ENCODE measurements around the gene TMEM141.
"Not testable (repeated sequence)": the region's sequence is repeated elsewhere in the genome, so short reads cannot be mapped to it uniquely, and the experiment has no call there.

Gene TMEM141

DNA sequence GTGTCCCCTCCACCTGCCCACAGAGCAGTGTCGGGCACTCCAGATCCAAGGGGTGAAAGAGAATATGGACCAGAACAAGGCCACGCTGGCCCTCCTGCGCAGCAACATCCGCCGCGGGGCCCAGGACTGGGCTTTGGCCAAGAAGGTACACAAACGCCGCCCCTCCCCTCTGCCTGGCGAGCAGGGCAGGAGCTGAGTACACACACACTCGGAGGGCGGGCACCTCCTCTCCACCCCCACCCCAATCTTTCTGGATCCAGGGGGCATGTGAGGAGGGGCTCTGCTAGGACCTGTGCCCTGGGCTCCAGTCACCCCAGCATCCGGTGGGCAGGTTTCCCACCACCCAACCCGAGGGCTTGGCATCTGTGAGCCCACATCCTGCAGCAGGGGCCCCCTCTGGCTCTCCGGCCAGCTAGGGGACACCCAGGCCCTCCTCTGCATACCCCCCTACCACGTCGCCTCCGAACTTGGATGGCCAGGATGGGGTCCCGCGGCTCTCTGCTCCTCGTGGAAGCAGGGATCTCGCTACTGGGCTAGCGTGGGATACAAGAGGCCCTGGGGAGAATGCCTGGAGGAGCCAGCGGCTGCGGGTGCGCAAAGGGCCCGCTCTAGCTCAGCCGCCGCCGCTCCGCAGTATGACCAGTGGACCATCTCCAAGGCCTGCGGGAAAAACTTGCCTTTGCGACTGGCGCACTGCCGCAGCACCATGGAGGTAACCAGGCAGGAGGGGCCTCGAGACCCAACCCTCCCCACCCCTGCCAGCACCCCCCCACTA is 8.1 kb downstream of the TMEM141 start:
- Histone ChIP-seq H3K9me3 (ENCODE audit: low read length) (no peaks in the 10 kb centered on the region), H3K4me1 (ENCODE audit: insufficient read depth, low read length, severe bottlenecking) (peaks cover 33% of the 10 kb centered on the region), H3K9ac (ENCODE audit: low read length) (peak overlapping the region; percentile 23; the same call in 1 of the 2 replicates), H3K79me2 (ENCODE audit: insufficient read depth, low read length) (no peaks in the 10 kb centered on the region), H3K4me3 (ENCODE audit: low read depth, low read length, poor library complexity, severe bottlenecking) (peak overlapping the region; percentile 57), H4K20me1 (ENCODE audit: insufficient read depth, low read length) (no peaks in the 10 kb centered on the region), H3K27me3 (ENCODE audit: insufficient read depth, low read length) (peaks cover 8% of the 10 kb centered on the region; the same call in 1 of the 2 replicates), H2AFZ (ENCODE audit: low read length) (no peak overlapping the region), H3K36me3 (ENCODE audit: insufficient read depth, low read length) (no peaks in the 10 kb centered on the region; the same call in 1 of the 2 replicates), H3K27ac (ENCODE audit: low read depth, low read length, poor library complexity, severe bottlenecking) (no peak overlapping the region), H3K9me2 (ENCODE audit: low read depth, low read length) (no peaks in the 10 kb centered on the region), H3F3A (ENCODE audit: insufficient read depth, low read length) (no peaks in the 10 kb centered on the region), H3K4me2 (ENCODE audit: low read length) (peak overlapping the region; percentile 75)
- TF ChIP-seq, protein P1, sequence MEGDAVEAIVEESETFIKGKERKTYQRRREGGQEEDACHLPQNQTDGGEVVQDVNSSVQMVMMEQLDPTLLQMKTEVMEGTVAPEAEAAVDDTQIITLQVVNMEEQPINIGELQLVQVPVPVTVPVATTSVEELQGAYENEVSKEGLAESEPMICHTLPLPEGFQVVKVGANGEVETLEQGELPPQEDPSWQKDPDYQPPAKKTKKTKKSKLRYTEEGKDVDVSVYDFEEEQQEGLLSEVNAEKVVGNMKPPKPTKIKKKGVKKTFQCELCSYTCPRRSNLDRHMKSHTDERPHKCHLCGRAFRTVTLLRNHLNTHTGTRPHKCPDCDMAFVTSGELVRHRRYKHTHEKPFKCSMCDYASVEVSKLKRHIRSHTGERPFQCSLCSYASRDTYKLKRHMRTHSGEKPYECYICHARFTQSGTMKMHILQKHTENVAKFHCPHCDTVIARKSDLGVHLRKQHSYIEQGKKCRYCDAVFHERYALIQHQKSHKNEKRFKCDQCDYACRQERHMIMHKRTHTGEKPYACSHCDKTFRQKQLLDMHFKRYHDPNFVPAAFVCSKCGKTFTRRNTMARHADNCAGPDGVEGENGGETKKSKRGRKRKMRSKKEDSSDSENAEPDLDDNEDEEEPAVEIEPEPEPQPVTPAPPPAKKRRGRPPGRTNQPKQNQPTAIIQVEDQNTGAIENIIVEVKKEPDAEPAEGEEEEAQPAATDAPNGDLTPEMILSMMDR (IDR thresholded peaks at IDR 0.05; ENCODE audit: low read length), result no peak
- no peak for TF ChIP-seq EZH2 (IDR thresholded peaks at IDR 0.05; ENCODE audit: borderline replicate concordance, low read length)

DNA sequence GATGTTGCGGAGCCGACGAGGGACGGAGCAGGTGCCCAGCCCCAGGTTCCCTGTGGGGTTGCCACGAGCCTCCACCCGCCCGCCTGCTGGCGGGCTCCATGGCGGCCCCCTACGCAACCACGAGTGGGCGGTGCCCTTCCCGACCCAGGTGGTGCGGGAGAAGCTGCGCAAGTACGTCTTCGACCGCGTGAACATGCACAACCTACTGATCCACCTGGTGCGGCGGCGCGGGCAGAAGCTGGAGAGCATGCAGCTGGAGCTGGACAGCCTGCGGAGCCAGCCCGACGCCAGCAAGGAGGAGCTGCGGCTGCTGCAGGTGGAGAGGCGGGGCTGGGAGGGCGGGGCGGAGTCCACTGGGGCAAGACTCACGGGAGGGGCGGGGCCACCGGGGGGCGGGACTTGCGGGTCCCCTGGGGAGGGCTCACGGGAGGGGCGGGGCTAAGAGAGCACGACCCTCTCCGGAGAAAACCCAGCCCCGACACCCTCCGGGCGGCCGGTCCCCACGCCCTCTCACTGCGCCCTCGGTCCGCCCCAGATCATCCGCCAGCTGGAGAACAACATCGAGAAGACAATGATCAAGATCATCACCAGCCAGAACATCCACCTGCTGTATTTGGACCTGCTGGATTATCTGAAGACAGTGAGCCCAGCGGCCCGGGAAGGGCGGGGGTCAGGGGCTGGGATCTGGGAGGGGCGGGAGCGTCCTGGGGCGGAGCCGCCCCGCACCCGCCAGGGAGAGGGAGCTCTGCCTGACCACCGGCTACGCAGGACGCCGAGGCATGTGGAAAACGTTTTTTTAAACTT is 8.9 kb downstream of the TMEM141 start:
- Histone ChIP-seq H3K4me2 (ENCODE audit: low read length) (peak overlapping the region; percentile 75), H3K4me3 (ENCODE audit: low read depth, low read length, poor library complexity, severe bottlenecking) (peak overlapping the region; percentile 57), H3F3A (ENCODE audit: insufficient read depth, low read length) (no peaks in the 10 kb centered on the region), H3K27me3 (ENCODE audit: insufficient read depth, low read length) (peaks cover 8% of the 10 kb centered on the region; the same call in 1 of the 2 replicates), H3K9me3 (ENCODE audit: low read length) (no peaks in the 10 kb centered on the region), H3K79me2 (ENCODE audit: insufficient read depth, low read length) (no peaks in the 10 kb centered on the region), H3K36me3 (ENCODE audit: insufficient read depth, low read length) (no peaks in the 10 kb centered on the region), H3K9ac (ENCODE audit: low read length) (peak overlapping the region; percentile 23; the same call in 1 of the 2 replicates), H3K9me2 (ENCODE audit: low read depth, low read length) (no peaks in the 10 kb centered on the region), H3K4me1 (ENCODE audit: insufficient read depth, low read length, severe bottlenecking) (peaks cover 33% of the 10 kb centered on the region), H4K20me1 (ENCODE audit: insufficient read depth, low read length) (no peaks in the 10 kb centered on the region), H3K27ac (ENCODE audit: low read depth, low read length, poor library complexity, severe bottlenecking) (no peak overlapping the region), H2AFZ (ENCODE audit: low read length) (no peak overlapping the region)
- no peak for TF ChIP-seq EZH2 (IDR thresholded peaks at IDR 0.05; ENCODE audit: borderline replicate concordance, low read length)
- TF ChIP-seq, protein P1 (IDR thresholded peaks at IDR 0.05; ENCODE audit: low read length), result no peak

DNA sequence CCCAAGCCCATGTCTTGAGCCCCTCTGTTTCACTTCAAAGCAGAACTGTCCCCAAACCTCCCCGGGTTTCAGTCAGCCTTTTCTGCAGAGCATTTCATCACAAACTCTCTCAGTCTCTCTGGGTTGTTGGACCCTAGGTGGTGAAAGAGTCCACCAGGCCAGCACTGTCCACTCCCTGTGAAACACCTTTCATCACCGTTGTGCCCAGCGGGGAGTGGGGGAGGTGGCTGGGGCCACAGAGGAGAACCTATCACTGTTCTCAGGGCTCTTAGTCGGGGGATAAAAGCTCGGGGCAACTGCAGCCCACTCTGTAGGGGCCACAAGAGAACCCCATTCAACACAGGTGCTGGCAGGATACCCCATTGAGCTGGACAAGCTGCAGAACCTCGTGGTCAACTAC is 11.2 kb downstream of the TMEM141 start:
- peaks cover 14% of the 10 kb centered on the region for H3K36me3 ChIP-seq (ENCODE audit: insufficient read depth, low read length)
- H3K9ac ChIP-seq (ENCODE audit: low read length), result no peak overlapping the region
- TF ChIP-seq EZH2 (IDR thresholded peaks at IDR 0.05; ENCODE audit: borderline replicate concordance, low read length), result no peak
- TF ChIP-seq, protein P1 (IDR thresholded peaks at IDR 0.05; ENCODE audit: low read length), result no peak
- H3F3A ChIP-seq (ENCODE audit: insufficient read depth, low read length), result no peaks in the 10 kb centered on the region
- H3K79me2 ChIP-seq (ENCODE audit: insufficient read depth, low read length), result no peaks in the 10 kb centered on the region
- no peak overlapping the region for H3K4me3 ChIP-seq (ENCODE audit: low read depth, low read length, poor library complexity, severe bottlenecking)
- no peak overlapping the region for H3K27ac ChIP-seq (ENCODE audit: low read depth, low read length, poor library complexity, severe bottlenecking)
- no peak overlapping the region for H2AFZ ChIP-seq (ENCODE audit: low read length)
- peaks cover 8% of the 10 kb centered on the region; the same call in 1 of the 2 replicates for H3K27me3 ChIP-seq (ENCODE audit: insufficient read depth, low read length)
- no peaks in the 10 kb centered on the region for H4K20me1 ChIP-seq (ENCODE audit: insufficient read depth, low read length)
- no peaks in the 10 kb centered on the region for H3K9me2 ChIP-seq (ENCODE audit: low read depth, low read length)
- no peak overlapping the region for H3K4me2 ChIP-seq (ENCODE audit: low read length)
- peaks cover 36% of the 10 kb centered on the region for H3K4me1 ChIP-seq (ENCODE audit: insufficient read depth, low read length, severe bottlenecking)
- H3K9me3 ChIP-seq (ENCODE audit: low read length), result no peaks in the 10 kb centered on the region

DNA sequence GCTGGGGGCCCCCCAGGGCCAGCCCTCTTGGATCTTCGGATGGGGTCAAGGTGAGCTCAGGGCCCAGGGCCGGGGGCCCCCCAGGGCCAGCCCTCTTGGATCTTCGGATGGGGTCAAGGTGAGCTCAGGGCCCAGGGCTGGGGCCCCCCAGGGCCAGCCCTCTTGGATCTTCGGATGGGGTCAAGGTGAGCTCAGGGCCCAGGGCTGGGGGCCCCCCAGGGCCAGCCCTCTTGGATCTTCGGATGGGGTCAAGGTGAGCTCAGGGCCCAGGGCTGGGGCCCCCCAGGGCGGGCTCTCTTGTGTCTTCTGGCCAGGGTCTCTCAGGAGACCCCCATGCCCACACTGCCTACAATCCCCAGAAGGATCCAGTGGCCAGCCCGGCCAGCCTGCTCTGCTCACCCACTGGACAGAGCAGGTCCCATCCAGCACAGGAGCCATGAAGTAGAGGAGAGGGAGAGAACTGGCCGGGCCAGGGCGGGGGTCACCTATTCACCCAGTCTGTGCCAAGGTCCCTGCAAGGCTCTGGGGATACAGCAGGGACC is 11.9 kb downstream of the TMEM141 start:
- H3K9ac ChIP-seq (ENCODE audit: low read length); H3K27ac ChIP-seq (ENCODE audit: low read depth, low read length, poor library complexity, severe bottlenecking): not testable (repeated sequence)
- H3K4me1 ChIP-seq (ENCODE audit: insufficient read depth, low read length, severe bottlenecking), result peaks cover 36% of the 10 kb centered on the region

More for the DNA sequence above, 11.9 kb downstream of the TMEM141 start:
- H2AFZ ChIP-seq (ENCODE audit: low read length); H4K20me1 ChIP-seq (ENCODE audit: insufficient read depth, low read length); H3K4me3 ChIP-seq (ENCODE audit: low read depth, low read length, poor library complexity, severe bottlenecking); H3K4me2 ChIP-seq (ENCODE audit: low read length); H3K79me2 ChIP-seq (ENCODE audit: insufficient read depth, low read length); H3K27me3 ChIP-seq (ENCODE audit: insufficient read depth, low read length); H3K9me2 ChIP-seq (ENCODE audit: low read depth, low read length); H3K9me3 ChIP-seq (ENCODE audit: low read length); H3F3A ChIP-seq (ENCODE audit: insufficient read depth, low read length): not testable (repeated sequence)
- peaks cover 14% of the 10 kb centered on the region for H3K36me3 ChIP-seq (ENCODE audit: insufficient read depth, low read length)

Data from OCI-LY1 (cell line).